Stimulated activated CD4-positive, alpha-beta T cell treated with anti-CD3 and anti-CD28 coated beads, Interleukin-2, amount 100 ng/mL, for 4 hours (primary cell): ENCODE results near the gene LRRC49.

Source experiments
- DNase-seq: peaks from one replicate; pipeline ENCODE4 v3.0.0-alpha.2; 2020; ENCODE audit warnings: low read depth

The LRRC49 gene

GRCh38 chr15:71051539-71051938, 158.9 kb downstream of the LRRC49 start:
- DNase-seq: no peak

- no peak for DNase-seq
Observed at GRCh38 chr15:71052356-71052755, 159.7 kb downstream of the LRRC49 start.

GRCh38 chr15:71054286-71054952, 161.8 kb downstream of the LRRC49 start:
- DNase-seq: no peak

GRCh38 chr15:71055461-71055860, 162.8 kb downstream of the LRRC49 start:
- DNase-seq: no peak

- DNase-seq: no peak
Observed at GRCh38 chr15:71056111-71056510, 163.5 kb downstream of the LRRC49 start.

GRCh38 chr15:71057143-71057542, 164.5 kb downstream of the LRRC49 start:
- DNase-seq: no peak

- no peak for DNase-seq
Observed at GRCh38 chr15:71057581-71057980, 165.0 kb downstream of the LRRC49 start.

- DNase-seq: no peak
Observed at GRCh38 chr15:71060983-71061382, 168.4 kb downstream of the LRRC49 start.

GRCh38 chr15:71066983-71067382, 174.4 kb downstream of the LRRC49 start:
- no peak for DNase-seq

- no peak for DNase-seq
Observed at GRCh38 chr15:71069693-71070092, 177.1 kb downstream of the LRRC49 start.

GRCh38 chr15:71071529-71071928, 178.9 kb downstream of the LRRC49 start:
- DNase-seq: no peak

- no peak for DNase-seq
Observed at GRCh38 chr15:71072423-71072822, 179.8 kb downstream of the LRRC49 start.

- DNase-seq: no peak
Observed at GRCh38 chr15:71078506-71079207, 186.0 kb downstream of the LRRC49 start.

GRCh38 chr15:71079208-71080044, 186.8 kb downstream of the LRRC49 start:
- no peak for DNase-seq

- DNase-seq: no peak
Observed at GRCh38 chr15:71080166-71080565, 187.5 kb downstream of the LRRC49 start.

GRCh38 chr15:71080705-71081104, 188.1 kb downstream of the LRRC49 start:
- no peak for DNase-seq

- DNase-seq: no peak
Observed at GRCh38 chr15:71082803-71083202, 190.2 kb downstream of the LRRC49 start.

GRCh38 chr15:71083349-71083748, 190.7 kb downstream of the LRRC49 start:
- DNase-seq: no peak

- no peak for DNase-seq
Observed at GRCh38 chr15:71084264-71084663, 191.6 kb downstream of the LRRC49 start.

GRCh38 chr15:71085809-71086208, 193.2 kb downstream of the LRRC49 start:
- no peak for DNase-seq

- no peak for DNase-seq
Observed at GRCh38 chr15:71088155-71088554, 195.5 kb downstream of the LRRC49 start.

- no peak for DNase-seq
Observed at GRCh38 chr15:71088683-71089082, 196.1 kb downstream of the LRRC49 start.

GRCh38 chr15:71089801-71090200, 197.2 kb downstream of the LRRC49 start:
- no peak for DNase-seq
